Measurements from ENCODE around the gene TLK2.

TLK2 gene

GRCh38 chr17:62562656-62563055 is 84.0 kb downstream of the TLK2 start:
- Histone ChIP-seq H3K79me1 (ENCODE audit: low read length) (no peaks in the 10 kb centered on the region), H3K4ac (ENCODE audit: low read depth, low read length) (no peak overlapping the region), H3K79me2 (ENCODE audit: control insufficient read depth, insufficient read depth, low read length, poor library complexity) (no peaks in the 10 kb centered on the region), H3K4me2 (ENCODE audit: low read length) (no peak overlapping the region), H3K36me3 (ENCODE audit: control insufficient read depth in 1 of 2, insufficient read depth in 2 of 2, low read length in 2 of 2) (peaks cover 6 to 13% of the 10 kb centered on the region in 2 experiments), H3K18ac (ENCODE audit: low read length) (no peak overlapping the region), H3K23ac (ENCODE audit: low read length) (no peak overlapping the region), H3K27me3 (ENCODE audit: insufficient read depth, low read length) (no peaks in the 10 kb centered on the region), H3K4me3 (ENCODE audit: low read depth, low read length) (no peak overlapping the region), H2BK120ac (ENCODE audit: insufficient read depth, low read length, poor library complexity) (no peak overlapping the region), H3K27ac (ENCODE audit: low read depth, low read length) (no peak overlapping the region), H4K8ac (ENCODE audit: low read depth, low read length) (no peak overlapping the region), H4K91ac (ENCODE audit: low read depth, low read length) (no peak overlapping the region), H3K9me3 (ENCODE audit: insufficient read depth, low read depth, low read length) (no peaks in the 10 kb centered on the region), H2BK5ac (ENCODE audit: low read depth, low read length, poor library complexity) (no peak overlapping the region), H2AK5ac (ENCODE audit: low read length) (no peak overlapping the region), H2BK12ac (ENCODE audit: low read length) (no peak overlapping the region), H2AFZ (ENCODE audit: insufficient read depth, low read length, poor library complexity) (no peak overlapping the region), H4K12ac (ENCODE audit: low read depth, low read length) (no peak overlapping the region), H3K9ac (ENCODE audit: low read length) (no peak overlapping the region), H3K4me1 (ENCODE audit: control insufficient read depth in 1 of 2, insufficient read depth in 2 of 2, low read length in 2 of 2) (no peaks in the 10 kb centered on the region), H3K14ac (ENCODE audit: low read length) (no peak overlapping the region)
- DNase-seq: no peak
- WGBS (ENCODE audit: extremely low coverage, insufficient coverage, insufficient read length): no CpG with 5 or more reads among the region's 1 CpG

GRCh38 chr17:62565817-62566216 is 87.2 kb downstream of the TLK2 start:
- Histone ChIP-seq H2AFZ (ENCODE audit: insufficient read depth, low read length, poor library complexity) (no peak overlapping the region), H3K4ac (ENCODE audit: low read depth, low read length) (no peak overlapping the region), H3K27ac (ENCODE audit: low read depth, low read length) (no peak overlapping the region), H3K14ac (ENCODE audit: low read length) (no peak overlapping the region), H2BK12ac (ENCODE audit: low read length) (no peak overlapping the region), H3K4me1 (ENCODE audit: control insufficient read depth in 1 of 2, insufficient read depth in 2 of 2, low read length in 2 of 2) (no peaks in the 10 kb centered on the region), H3K9me3 (ENCODE audit: insufficient read depth, low read depth, low read length) (no peaks in the 10 kb centered on the region), H4K8ac (ENCODE audit: low read depth, low read length) (no peak overlapping the region), H4K91ac (ENCODE audit: low read depth, low read length) (no peak overlapping the region), H3K18ac (ENCODE audit: low read length) (no peak overlapping the region), H3K36me3 (ENCODE audit: control insufficient read depth in 1 of 2, insufficient read depth in 2 of 2, low read length in 2 of 2) (peaks cover 6 to 15% of the 10 kb centered on the region in 2 experiments), H3K79me1 (ENCODE audit: low read length) (no peaks in the 10 kb centered on the region), H3K23ac (ENCODE audit: low read length) (no peak overlapping the region), H3K4me2 (ENCODE audit: low read length) (no peak overlapping the region), H4K12ac (ENCODE audit: low read depth, low read length) (no peak overlapping the region), H3K27me3 (ENCODE audit: insufficient read depth, low read length) (no peaks in the 10 kb centered on the region), H3K4me3 (ENCODE audit: low read depth, low read length) (no peak overlapping the region), H2BK5ac (ENCODE audit: low read depth, low read length, poor library complexity) (no peak overlapping the region), H2AK5ac (ENCODE audit: low read length) (no peak overlapping the region), H3K9ac (ENCODE audit: low read length) (no peak overlapping the region), H3K79me2 (ENCODE audit: control insufficient read depth, insufficient read depth, low read length, poor library complexity) (no peaks in the 10 kb centered on the region), H2BK120ac (ENCODE audit: insufficient read depth, low read length, poor library complexity) (no peak overlapping the region)
- no CpG with 5 or more reads among the region's 1 CpG for WGBS (ENCODE audit: extremely low coverage, insufficient coverage, insufficient read length)
- peak; percentile 7 to 29 for DNase-seq

- Histone ChIP-seq H3K36me3 (ENCODE audit: control insufficient read depth in 1 of 2, insufficient read depth in 2 of 2, low read length in 2 of 2) (peaks cover 4 to 14% of the 10 kb centered on the region in 2 experiments), H4K8ac (ENCODE audit: low read depth, low read length) (no peak overlapping the region), H3K79me2 (ENCODE audit: control insufficient read depth, insufficient read depth, low read length, poor library complexity) (no peaks in the 10 kb centered on the region), H3K27ac (ENCODE audit: low read depth, low read length) (no peak overlapping the region), H3K9me3 (ENCODE audit: insufficient read depth, low read depth, low read length) (no peaks in the 10 kb centered on the region), H3K4ac (ENCODE audit: low read depth, low read length) (no peak overlapping the region), H3K14ac (ENCODE audit: low read length) (no peak overlapping the region), H3K27me3 (ENCODE audit: insufficient read depth, low read length) (no peaks in the 10 kb centered on the region), H3K79me1 (ENCODE audit: low read length) (no peaks in the 10 kb centered on the region), H3K23ac (ENCODE audit: low read length) (no peak overlapping the region), H3K4me2 (ENCODE audit: low read length) (no peak overlapping the region), H2AFZ (ENCODE audit: insufficient read depth, low read length, poor library complexity) (no peak overlapping the region), H4K12ac (ENCODE audit: low read depth, low read length) (no peak overlapping the region), H2BK12ac (ENCODE audit: low read length) (no peak overlapping the region), H2AK5ac (ENCODE audit: low read length) (no peak overlapping the region), H3K18ac (ENCODE audit: low read length) (no peak overlapping the region), H3K4me1 (ENCODE audit: control insufficient read depth in 1 of 2, insufficient read depth in 2 of 2, low read length in 2 of 2) (no peaks in the 10 kb centered on the region), H2BK120ac (ENCODE audit: insufficient read depth, low read length, poor library complexity) (no peak overlapping the region), H4K91ac (ENCODE audit: low read depth, low read length) (no peak overlapping the region), H2BK5ac (ENCODE audit: low read depth, low read length, poor library complexity) (no peak overlapping the region), H3K9ac (ENCODE audit: low read length) (no peak overlapping the region), H3K4me3 (ENCODE audit: low read depth, low read length) (no peak overlapping the region)
- no CpG with 5 or more reads among the region's 4 CpGs for WGBS (ENCODE audit: extremely low coverage, insufficient coverage, insufficient read length)
- no peak for DNase-seq
Observed at GRCh38 chr17:62566996-62567578, 88.5 kb downstream of the TLK2 start.

- H3K9ac ChIP-seq (ENCODE audit: low read length): no peak overlapping the region
Observed at GRCh38 chr17:62572488-62572887, 93.9 kb downstream of the TLK2 start.

More at GRCh38 chr17:62572488-62572887, 93.9 kb downstream of the TLK2 start:
- Histone ChIP-seq H3K79me1 (ENCODE audit: low read length) (no peaks in the 10 kb centered on the region), H2AFZ (ENCODE audit: insufficient read depth, low read length, poor library complexity) (no peak overlapping the region), H2AK5ac (ENCODE audit: low read length) (no peak overlapping the region), H3K4me1 (ENCODE audit: control insufficient read depth in 1 of 2, insufficient read depth in 2 of 2, low read length in 2 of 2) (no peaks in the 10 kb centered on the region), H3K23ac (ENCODE audit: low read length) (no peak overlapping the region), H3K27ac (ENCODE audit: low read depth, low read length) (no peak overlapping the region), H3K4me2 (ENCODE audit: low read length) (no peak overlapping the region), H3K14ac (ENCODE audit: low read length) (no peak overlapping the region), H3K9me3 (ENCODE audit: insufficient read depth, low read depth, low read length) (no peaks in the 10 kb centered on the region), H4K91ac (ENCODE audit: low read depth, low read length) (no peak overlapping the region), H3K79me2 (ENCODE audit: control insufficient read depth, insufficient read depth, low read length, poor library complexity) (no peaks in the 10 kb centered on the region), H2BK120ac (ENCODE audit: insufficient read depth, low read length, poor library complexity) (no peak overlapping the region), H3K18ac (ENCODE audit: low read length) (no peak overlapping the region), H3K36me3 (ENCODE audit: control insufficient read depth in 1 of 2, insufficient read depth in 2 of 2, low read length in 2 of 2) (peaks cover 9 to 11% of the 10 kb centered on the region in 2 experiments), H3K4me3 (ENCODE audit: low read depth, low read length) (no peak overlapping the region), H2BK5ac (ENCODE audit: low read depth, low read length, poor library complexity) (no peak overlapping the region), H2BK12ac (ENCODE audit: low read length) (no peak overlapping the region), H3K4ac (ENCODE audit: low read depth, low read length) (no peak overlapping the region), H4K12ac (ENCODE audit: low read depth, low read length) (no peak overlapping the region), H3K27me3 (ENCODE audit: insufficient read depth, low read length) (no peaks in the 10 kb centered on the region), H4K8ac (ENCODE audit: low read depth, low read length) (no peak overlapping the region)
- WGBS (ENCODE audit: extremely low coverage, insufficient coverage, insufficient read length): no CpG with 5 or more reads among the region's 5 CpGs
- DNase-seq: no peak

Data from trophoblast cell (in vitro differentiated cells and primary cell).